HepG2 (cell line): ENCODE results near the gene PSENEN. TPM values are rescaled to one million over a fixed set of nuclear protein-coding genes. Genes with fewer than 3 reads are reported as not detected.

Experiments used
- ARNTL ChIP-seq: sonication (generic); formaldehyde crosslinking; IDR thresholded peaks from 2 replicates; pipeline ENCODE4 v1.4.0; 2020; ENCODE audit warnings: mild to moderate bottlenecking, missing genetic modification reagents
- ATF7-NPFF ChIP-seq: sonication (generic); formaldehyde crosslinking; IDR thresholded peaks from 2 replicates; pipeline ENCODE4 v1.8.1; 2023; ENCODE audit warnings: mild to moderate bottlenecking, low read depth, missing genetic modification reagents, moderate library complexity
- CHD4 ChIP-seq: fragments of 200-600 bp; sonication (generic); IDR thresholded peaks from 2 replicates; pipeline ENCODE4 v1.7.0; 2017; ENCODE audit warnings: mild to moderate bottlenecking, low read length, borderline replicate concordance
- CREB1 ChIP-seq, 2 experiments: fragments of 450-650 bp in 1 of 2; IDR thresholded peaks; 2 replicates each; pipeline ENCODE4 v1.6.1; 2016 to 2017; ENCODE audit warnings: control low read depth in 1 of 2, mild to moderate bottlenecking in 1 of 2, missing compliant biosample characterization in 1 of 2, missing genetic modification characterization in 1 of 2
- NFYB ChIP-seq: sonication (generic); formaldehyde crosslinking; IDR thresholded peaks from 2 replicates; pipeline ENCODE4 v1.4.0; 2020; ENCODE audit warnings: missing genetic modification reagents
- RARG ChIP-seq: sonication (generic); formaldehyde crosslinking; IDR thresholded peaks from 2 replicates; pipeline ENCODE4 v1.4.0; 2020; ENCODE audit warnings: low read depth, mild to moderate bottlenecking, missing genetic modification reagents
- THAP11 ChIP-seq: IDR thresholded peaks from 2 replicates; pipeline ENCODE4 v1.6.1; 2016; ENCODE audit warnings: missing biosample characterization, missing genetic modification reagents
- TIGD3 ChIP-seq: sonication (generic); formaldehyde crosslinking; IDR thresholded peaks from 2 replicates; pipeline ENCODE4 v1.5.1; 2020; ENCODE audit warnings: mild to moderate bottlenecking, missing genetic modification reagents, borderline replicate concordance
- XRCC5 ChIP-seq: fragments of 200-400 bp; formaldehyde crosslinking; optimal IDR thresholded peaks from 2 replicates; pipeline ENCODE3; 2017; ENCODE audit warnings: mild to moderate bottlenecking, low read length
- ZBTB14 ChIP-seq: sonication (generic); formaldehyde crosslinking; IDR thresholded peaks from 2 replicates; pipeline ENCODE4 v1.4.0; 2020; ENCODE audit warnings: missing genetic modification reagents
- ZFP62 ChIP-seq: sonication (generic); formaldehyde crosslinking; IDR thresholded peaks from 2 replicates; pipeline ENCODE4 v1.4.0; 2020; ENCODE audit warnings: missing genetic modification reagents
- ZFX ChIP-seq: sonication (generic); formaldehyde crosslinking; IDR thresholded peaks from 2 replicates; pipeline ENCODE4 v1.4.0; 2020; ENCODE audit warnings: mild to moderate bottlenecking, low read depth, missing genetic modification reagents, moderate library complexity
- ZNF33B ChIP-seq: sonication (generic); formaldehyde crosslinking; IDR thresholded peaks from 2 replicates; pipeline ENCODE4 v1.5.1; 2020; ENCODE audit warnings: mild to moderate bottlenecking, missing genetic modification reagents
- ZNF513 ChIP-seq: sonication (generic); formaldehyde crosslinking; conservative IDR thresholded peaks from 2 replicates; pipeline ENCODE4 v1.5.0; 2020; ENCODE audit warnings: missing genetic modification reagents
- ZNF782 ChIP-seq: sonication (generic); formaldehyde crosslinking; IDR thresholded peaks from 2 replicates; pipeline ENCODE4 v1.4.0; 2020; ENCODE audit warnings: missing genetic modification reagents, mild to moderate bottlenecking, borderline replicate concordance
- ZNF784 ChIP-seq: sonication (generic); formaldehyde crosslinking; IDR thresholded peaks from 2 replicates; pipeline ENCODE4 v1.5.1; 2020; ENCODE audit warnings: missing genetic modification reagents, mild to moderate bottlenecking, borderline replicate concordance
- polyA plus RNA-seq, 8 experiments: library from polyadenylated mRNA; depleted of rRNA in 3 of 8; stranded (reverse) in 7 of 8; unstranded in 1 of 8; fragments of >200 nt; fragmentation: Illumina TruSeq in 4 of 8; extraction: Trizol in 4 of 8; gene quantifications; 2 replicates each; pipeline versions ENCODE4 v1.2.1 to v1.2.3, GENCODE V29; 2011 to 2016; ENCODE audit warnings: low read depth in 4 of 8, missing spikeins in 1 of 8, mixed read lengths in 1 of 8; ENCODE audit not compliant: insufficient read depth in 1 of 8
- total RNA-seq, 5 experiments: library from RNA; depleted of rRNA; stranded (reverse); fragments of >200 nt; fragmentation: Illumina TruSeq; extraction: Trizol; gene quantifications; 2 replicates each; pipeline ENCODE4 v1.2.3, GENCODE V29; 2016; ENCODE audit warnings: low read depth in 1 of 5

PSENEN gene
- total and polyA plus RNA-seq, 2 of the 13 experiments (the other 11 are each of a cell fraction or from before 2014, with no cell fraction given) = 16.9 to 34.2 TPM

- no peak for TF ChIP-seq TIGD3 (CRISPR knock-in tag)
- no peak for TF ChIP-seq ZNF513 (CRISPR knock-in tag)
- no peak for TF ChIP-seq ZFP62 (CRISPR knock-in tag)
- TF ChIP-seq ZNF33B (CRISPR knock-in tag) = no peak
- no peak; the same call in 1 of the 2 replicates for TF ChIP-seq ZNF784 (CRISPR knock-in tag)
- TF ChIP-seq CHD4 = no peak
- TF ChIP-seq CREB1 (IDR thresholded peaks at IDR 0.05) = no peak
- no peak for TF ChIP-seq CREB1 (CRISPR knock-in tag; IDR thresholded peaks at IDR 0.05)
- no peak for TF ChIP-seq ZNF782 (CRISPR knock-in tag)
- peak; percentile 32; the same call in 1 of the 2 replicates for TF ChIP-seq ZFX
- peak; percentile 45 for TF ChIP-seq XRCC5
- TF ChIP-seq ARNTL (CRISPR knock-in tag) = 0 out of 2 replicates have a peak, but pooled peaks have one; percentile 31
- TF ChIP-seq RARG = no peak
- TF ChIP-seq ZBTB14 (CRISPR knock-in tag) = peak; percentile 84
- peak; percentile 45; the same call in 1 of the 2 replicates for TF ChIP-seq THAP11 (CRISPR knock-in tag)
- TF ChIP-seq NFYB (CRISPR knock-in tag) = peak; percentile 85
- peak; percentile 37; the same call in 1 of the 2 replicates for TF ChIP-seq ATF7-NPFF
Measured at GRCh38 chr19:35775298-35776101, 30.0 kb downstream of the PSENEN start, which contains the start of gene ARHGAP33 (continued).
